ENCODE measurements around the gene ZNF778.
"Not testable (repeated sequence)": the region's sequence is repeated elsewhere in the genome, so short reads cannot be mapped to it uniquely, and the experiment has no call there.

Gene ZNF778

DNA sequence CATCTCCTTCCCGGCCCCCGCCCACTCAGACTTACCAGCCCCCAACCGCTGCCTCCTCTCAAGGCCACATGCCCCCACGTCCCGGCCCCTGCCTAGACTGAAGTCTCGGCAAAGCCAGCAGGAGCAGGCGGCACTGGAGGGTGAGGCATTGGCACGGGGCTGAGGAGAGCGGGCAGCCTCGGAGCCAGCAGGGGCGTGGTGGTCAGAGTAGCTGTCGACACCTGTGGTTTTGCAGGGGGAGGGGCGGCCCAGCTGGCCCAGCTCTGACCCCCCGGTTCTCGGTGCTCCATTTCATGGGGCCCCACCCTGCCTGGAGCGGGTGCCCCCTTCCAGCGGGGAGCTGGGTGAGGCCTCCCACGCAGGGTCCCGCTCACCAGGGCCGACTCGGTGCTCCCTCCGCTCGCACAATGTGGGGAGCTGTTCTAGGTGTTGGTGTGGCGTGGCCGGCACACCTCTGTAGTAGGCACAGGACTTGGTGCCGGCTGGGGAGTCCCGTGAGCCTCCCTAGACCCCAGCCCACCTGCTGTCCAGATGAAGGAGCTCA, 41.3 kb upstream of the ZNF778 start:
- no peaks in the 10 kb centered on the region for H3K4me1 Mint-ChIP-seq

GRCh38 chr16:89176717-89177116, 40.8 kb upstream of the ZNF778 start:
- H3K4me3 Mint-ChIP-seq, result no peak overlapping the region
- ATAC-seq (no peak), DNase-seq (no peak)
- no peaks in the 10 kb centered on the region for H3K36me3 Mint-ChIP-seq (ENCODE audit: low read depth)
- no peaks in the 10 kb centered on the region for H3K4me1 Mint-ChIP-seq
- H3K27me3 Mint-ChIP-seq, result no peaks in the 10 kb centered on the region
- H3K27ac Mint-ChIP-seq, result no peak overlapping the region
- no peaks in the 10 kb centered on the region for H3K9me3 Mint-ChIP-seq

More for the DNA sequence above, 41.3 kb upstream of the ZNF778 start:
- no peak for ATAC-seq
- Mint-ChIP-seq H3K36me3 (ENCODE audit: low read depth) (no peaks in the 10 kb centered on the region), H3K4me3 (no peak overlapping the region), H3K27me3 (no peaks in the 10 kb centered on the region), H3K9me3 (no peaks in the 10 kb centered on the region), H3K27ac (no peak overlapping the region)
- DNase-seq, result no peak

DNA sequence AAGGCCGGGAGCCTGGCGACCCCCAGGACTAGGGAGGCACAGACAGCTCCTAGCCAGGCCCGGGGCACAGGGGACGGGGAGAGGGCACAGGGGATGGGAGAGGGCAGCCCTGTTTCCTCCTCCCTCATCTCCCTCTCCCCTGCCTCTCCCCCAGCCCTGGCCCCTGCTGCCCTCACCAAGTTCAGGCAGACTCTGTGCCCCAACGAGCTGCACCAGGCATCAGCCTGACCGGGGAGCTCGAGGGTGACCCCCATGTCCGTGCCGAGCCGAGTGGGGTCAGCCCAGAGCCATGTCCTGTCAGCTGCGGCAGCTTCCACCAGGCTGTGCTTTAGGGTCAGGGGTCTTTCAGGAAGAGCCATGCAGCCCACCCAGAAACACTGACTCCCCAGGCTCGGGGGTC, 40.0 kb upstream of the ZNF778 start:
- ATAC-seq, result no peak
- Mint-ChIP-seq H3K36me3 (ENCODE audit: low read depth) (no peaks in the 10 kb centered on the region), H3K27me3 (no peaks in the 10 kb centered on the region), H3K27ac (no peak overlapping the region), H3K4me1 (no peaks in the 10 kb centered on the region), H3K4me3 (no peak overlapping the region), H3K9me3 (no peaks in the 10 kb centered on the region)
- DNase-seq, result no peak

GRCh38 chr16:89178453-89179147, 38.9 kb upstream of the ZNF778 start:
- Mint-ChIP-seq H3K27ac (no peak overlapping the region), H3K9me3 (no peaks in the 10 kb centered on the region), H3K36me3 (ENCODE audit: low read depth) (no peaks in the 10 kb centered on the region)

DNA sequence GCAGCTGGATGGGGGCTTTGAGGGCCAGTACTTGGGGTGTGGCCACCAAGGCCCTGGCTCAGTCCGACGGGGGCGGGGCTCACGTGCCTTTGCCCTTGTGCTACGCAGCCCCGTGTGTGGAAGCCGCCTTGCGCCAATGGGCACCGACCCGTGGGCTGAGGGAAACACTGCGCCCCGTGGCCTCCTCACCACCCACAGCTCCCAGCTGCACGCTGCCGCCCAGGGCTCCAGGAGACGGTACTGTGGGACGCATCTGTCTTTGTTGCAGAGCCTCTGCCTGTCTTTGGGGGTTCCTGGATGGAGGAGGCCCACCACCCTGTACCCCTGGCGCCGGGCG, 38.4 kb upstream of the ZNF778 start:
- H3K4me3 Mint-ChIP-seq, result no peak overlapping the region
- H3K9me3 Mint-ChIP-seq, result no peaks in the 10 kb centered on the region
- no peak overlapping the region for H3K27ac Mint-ChIP-seq
- no peaks in the 10 kb centered on the region for H3K27me3 Mint-ChIP-seq
- H3K4me1 Mint-ChIP-seq, result no peaks in the 10 kb centered on the region
- H3K36me3 Mint-ChIP-seq (ENCODE audit: low read depth), result no peaks in the 10 kb centered on the region
- no peak for DNase-seq
- no peak for ATAC-seq

More at GRCh38 chr16:89178453-89179147, 38.9 kb upstream of the ZNF778 start:
- DNase-seq (no peak), ATAC-seq (no peak)
- Mint-ChIP-seq H3K4me1 (no peaks in the 10 kb centered on the region), H3K27me3 (no peaks in the 10 kb centered on the region), H3K4me3 (no peak overlapping the region)

GRCh38 chr16:89179656-89180315, 37.7 kb upstream of the ZNF778 start:
- DNase-seq (no peak), ATAC-seq (no peak)
- Mint-ChIP-seq H3K4me3 (no peak overlapping the region), H3K27me3 (no peaks in the 10 kb centered on the region), H3K36me3 (ENCODE audit: low read depth) (no peaks in the 10 kb centered on the region), H3K27ac (no peak overlapping the region), H3K9me3 (no peaks in the 10 kb centered on the region), H3K4me1 (no peaks in the 10 kb centered on the region)

- no peak for ATAC-seq
- Mint-ChIP-seq H3K27me3 (no peaks in the 10 kb centered on the region), H3K9me3 (no peaks in the 10 kb centered on the region), H3K4me1 (no peaks in the 10 kb centered on the region), H3K27ac (no peak overlapping the region), H3K4me3 (no peak overlapping the region), H3K36me3 (ENCODE audit: low read depth) (no peaks in the 10 kb centered on the region)
- no peak for DNase-seq
Observed at GRCh38 chr16:89183463-89183862, 34.0 kb upstream of the ZNF778 start.

- no peak for ATAC-seq
- Mint-ChIP-seq H3K36me3 (ENCODE audit: low read depth) (no peaks in the 10 kb centered on the region), H3K27ac (no peak overlapping the region), H3K9me3 (no peaks in the 10 kb centered on the region), H3K4me3 (no peak overlapping the region), H3K4me1 (no peaks in the 10 kb centered on the region), H3K27me3 (no peaks in the 10 kb centered on the region)
- DNase-seq, result no peak
Observed at GRCh38 chr16:89183975-89184676, 33.4 kb upstream of the ZNF778 start.

DNA sequence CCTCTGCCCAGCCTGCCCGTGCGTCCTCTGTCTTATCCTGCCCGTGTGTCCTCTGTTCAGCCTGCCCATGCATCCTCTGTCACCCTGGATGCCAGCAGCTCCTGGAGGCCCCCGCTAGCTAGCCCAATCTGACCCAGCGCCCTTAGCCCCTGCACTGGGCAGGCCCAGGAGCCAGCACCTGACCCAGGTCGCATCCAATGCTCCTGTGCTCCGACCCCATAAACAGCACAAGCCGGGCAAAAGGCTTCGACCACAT, 32.9 kb upstream of the ZNF778 start:
- H3K27ac Mint-ChIP-seq, result no peak overlapping the region
- ATAC-seq (no peak), DNase-seq (no peak)
- H3K4me3 Mint-ChIP-seq, result no peak overlapping the region
- H3K27me3 Mint-ChIP-seq, result no peaks in the 10 kb centered on the region
- no peaks in the 10 kb centered on the region for H3K9me3 Mint-ChIP-seq
- no peaks in the 10 kb centered on the region for H3K4me1 Mint-ChIP-seq
- H3K36me3 Mint-ChIP-seq (ENCODE audit: low read depth), result no peaks in the 10 kb centered on the region

DNA sequence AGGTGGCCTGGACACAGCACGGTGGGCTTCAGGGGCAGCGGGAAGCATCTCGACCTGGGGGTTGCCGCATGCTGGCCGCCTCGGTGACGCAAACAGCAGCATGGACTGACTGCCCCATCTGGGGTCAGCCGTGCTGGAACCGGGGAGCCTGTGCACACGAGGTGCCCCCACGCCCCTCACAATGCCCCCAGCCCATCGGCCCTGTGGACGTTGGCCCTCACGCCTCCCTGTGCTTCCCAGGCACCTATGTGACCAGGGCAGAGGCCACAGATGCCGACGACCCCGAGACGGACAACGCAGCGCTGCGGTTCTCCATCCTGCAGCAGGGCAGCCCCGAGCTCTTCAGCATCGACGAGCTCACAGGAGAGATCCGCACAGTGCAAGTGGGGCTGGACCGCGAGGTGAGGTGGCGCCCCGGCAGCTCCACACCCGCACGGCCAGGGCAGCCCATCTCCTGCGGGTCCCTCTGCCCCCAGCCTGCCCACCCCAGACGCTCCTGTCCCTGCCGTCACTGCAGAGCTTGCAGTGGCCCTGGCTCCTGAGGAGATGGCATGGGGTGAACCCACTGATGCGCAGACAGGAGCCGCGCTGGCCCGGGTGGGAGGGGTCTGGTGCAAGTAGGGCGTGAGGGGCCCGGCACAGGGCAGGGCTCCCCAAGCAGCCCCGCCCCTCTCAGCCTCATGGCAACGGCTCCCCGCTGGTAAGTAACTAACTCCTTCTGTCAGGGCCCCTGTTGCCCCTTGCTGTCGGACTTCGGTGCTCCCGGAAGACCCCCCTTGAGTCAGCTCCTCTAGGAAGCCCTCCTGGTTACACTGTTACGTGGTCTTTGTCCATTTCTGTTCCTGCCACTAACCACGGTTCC, 32.3 kb upstream of the ZNF778 start:
- Mint-ChIP-seq H3K27me3 (no peaks in the 10 kb centered on the region), H3K27ac (no peak overlapping the region), H3K4me3 (no peak overlapping the region), H3K36me3 (ENCODE audit: low read depth) (no peaks in the 10 kb centered on the region), H3K9me3 (no peaks in the 10 kb centered on the region), H3K4me1 (no peaks in the 10 kb centered on the region)
- DNase-seq (no peak), ATAC-seq (peak; percentile 5)

GRCh38 chr16:89185887-89186592, 31.5 kb upstream of the ZNF778 start:
- H3K4me3 Mint-ChIP-seq, ATAC-seq, H3K27ac Mint-ChIP-seq: not testable (repeated sequence)

DNA sequence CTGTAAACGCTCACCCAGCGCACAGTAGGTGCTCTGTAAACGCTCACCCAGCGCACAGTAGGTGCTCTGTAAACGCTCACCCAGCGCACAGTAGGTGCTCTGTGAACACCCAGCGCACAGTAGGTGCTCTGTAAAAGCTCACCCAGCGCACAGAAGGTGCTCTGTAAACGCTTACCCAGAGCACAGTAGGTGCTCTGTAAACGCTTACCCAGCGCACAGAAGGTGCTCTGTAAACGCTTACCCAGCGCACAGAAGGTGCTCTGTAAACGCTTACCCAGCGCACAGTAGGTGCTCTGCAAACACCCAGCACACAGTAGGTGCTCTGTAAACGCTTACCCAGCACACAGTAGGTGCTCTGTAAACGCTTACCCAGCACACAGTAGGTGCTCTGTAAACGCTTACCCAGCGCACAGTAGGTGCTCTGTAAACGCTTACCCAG, 30.9 kb upstream of the ZNF778 start:
- not testable (repeated sequence) for H3K27me3 Mint-ChIP-seq; ATAC-seq; H3K27ac Mint-ChIP-seq; H3K4me3 Mint-ChIP-seq; H3K36me3 Mint-ChIP-seq (ENCODE audit: low read depth); DNase-seq; H3K9me3 Mint-ChIP-seq; H3K4me1 Mint-ChIP-seq

More at GRCh38 chr16:89185887-89186592, 31.5 kb upstream of the ZNF778 start:
- not testable (repeated sequence) for H3K9me3 Mint-ChIP-seq; DNase-seq; H3K27me3 Mint-ChIP-seq; H3K36me3 Mint-ChIP-seq (ENCODE audit: low read depth); H3K4me1 Mint-ChIP-seq

DNA sequence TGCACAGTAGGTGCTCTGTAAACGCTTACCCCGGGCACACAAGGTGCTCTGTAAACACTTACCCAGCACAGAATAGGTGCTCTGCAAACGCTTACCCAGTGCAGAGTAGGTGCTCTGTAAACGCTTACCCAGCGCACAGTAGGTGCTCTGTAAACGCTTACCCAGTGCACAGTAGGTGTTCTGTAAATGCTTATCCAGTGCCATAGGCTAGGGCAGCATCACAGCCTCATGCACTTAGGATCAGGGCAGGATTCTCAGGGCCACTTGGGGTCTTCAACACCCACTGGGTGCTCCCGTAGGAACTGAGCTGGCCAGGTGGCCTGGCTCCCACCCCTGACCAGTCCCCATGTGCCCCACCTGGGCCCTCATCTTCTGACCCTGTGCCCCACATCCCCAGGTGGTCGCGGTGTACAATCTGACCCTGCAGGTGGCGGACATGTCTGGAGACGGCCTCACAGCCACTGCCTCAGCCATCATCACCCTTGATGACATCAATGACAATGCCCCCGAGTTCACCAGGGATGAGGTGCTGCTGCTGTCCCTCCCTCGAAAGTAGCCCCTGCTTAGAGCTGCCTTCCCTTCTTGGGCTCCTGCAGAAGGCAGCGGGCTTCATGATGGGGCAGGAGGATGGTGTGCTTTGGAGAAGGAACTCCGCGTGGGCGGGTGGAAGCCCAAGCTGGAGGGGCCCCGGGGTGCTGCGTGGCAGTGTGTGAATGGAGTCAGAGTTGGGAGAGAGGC, 30.3 kb upstream of the ZNF778 start:
- ATAC-seq, result peak; percentile 57
- Mint-ChIP-seq H3K27ac (no peak overlapping the region), H3K4me1 (no peaks in the 10 kb centered on the region), H3K36me3 (ENCODE audit: low read depth) (no peaks in the 10 kb centered on the region), H3K4me3 (no peak overlapping the region), H3K9me3 (no peaks in the 10 kb centered on the region), H3K27me3 (no peaks in the 10 kb centered on the region)
- peak; percentile 49 for DNase-seq

Data from activated naive CD8-positive, alpha-beta T cell treated with anti-CD3 and anti-CD28 coated beads, Interleukin-2, amount 50 U/mL, for 24 hours (primary cell).